ENCODE results near the gene ASTN2. TPM values are rescaled to one million over a fixed set of nuclear protein-coding genes. Genes with fewer than 3 reads are reported as not detected.

Gene ASTN2
- polyA plus RNA-seq, 2 of the 4 experiments (the other 2 are of a cell fraction), result 5.8 to 11.6 TPM

DNA sequence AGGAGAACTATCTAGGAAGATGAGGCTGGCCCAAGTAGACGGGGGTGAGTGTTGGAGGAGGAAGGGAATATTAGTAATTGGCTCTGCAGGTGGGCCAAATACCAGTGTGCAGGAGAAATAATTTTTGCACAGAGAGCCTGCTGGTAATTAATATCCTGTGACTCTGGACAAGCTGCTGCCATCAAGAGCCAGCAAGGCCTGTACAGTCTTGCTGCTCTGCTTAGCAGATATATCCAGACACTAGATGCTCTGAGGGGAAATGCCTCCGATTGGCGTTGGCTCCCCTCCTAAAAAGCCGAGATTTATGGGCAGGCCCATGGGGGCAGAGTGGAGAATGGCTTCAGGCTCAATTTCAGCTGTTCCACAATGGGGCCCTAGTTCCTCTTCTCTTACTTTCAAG is 29.6 kb upstream of the ASTN2 start:
- no peak overlapping the region for H3K27ac ChIP-seq
- TF ChIP-seq HOXB5 (CRISPR knock-in tag; IDR thresholded peaks at IDR 0.05) (no peak), KDM1A (IDR thresholded peaks at IDR 0.05; ENCODE audit: low read depth) (no peak), CBX2 (IDR thresholded peaks at IDR 0.05; ENCODE audit: borderline replicate concordance, low read depth) (no peak), RFX5 (IDR thresholded peaks at IDR 0.05) (no peak), MAZ (IDR thresholded peaks at IDR 0.05; ENCODE audit: borderline replicate concordance, low read depth, low read length) (no peak), HDAC2 (IDR thresholded peaks at IDR 0.05) (no peak)
- TF ChIP-seq, protein P1, sequence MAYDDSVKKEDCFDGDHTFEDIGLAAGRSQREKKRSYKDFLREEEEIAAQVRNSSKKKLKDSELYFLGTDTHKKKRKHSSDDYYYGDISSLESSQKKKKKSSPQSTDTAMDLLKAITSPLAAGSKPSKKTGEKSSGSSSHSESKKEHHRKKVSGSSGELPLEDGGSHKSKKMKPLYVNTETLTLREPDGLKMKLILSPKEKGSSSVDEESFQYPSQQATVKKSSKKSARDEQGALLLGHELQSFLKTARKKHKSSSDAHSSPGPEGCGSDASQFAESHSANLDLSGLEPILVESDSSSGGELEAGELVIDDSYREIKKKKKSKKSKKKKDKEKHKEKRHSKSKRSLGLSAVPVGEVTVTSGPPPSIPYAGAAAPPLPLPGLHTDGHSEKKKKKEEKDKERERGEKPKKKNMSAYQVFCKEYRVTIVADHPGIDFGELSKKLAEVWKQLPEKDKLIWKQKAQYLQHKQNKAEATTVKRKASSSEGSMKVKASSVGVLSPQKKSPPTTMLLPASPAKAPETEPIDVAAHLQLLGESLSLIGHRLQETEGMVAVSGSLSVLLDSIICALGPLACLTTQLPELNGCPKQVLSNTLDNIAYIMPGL (CRISPR knock-in tag; IDR thresholded peaks at IDR 0.05; ENCODE audit: borderline replicate concordance), result no peak
- under 1% methylated on average over 4 of the region's 4 CpGs for WGBS (ENCODE audit: missing lambda C conversion rate)
- POLR2A ChIA-PET, result no interaction called here
- DNase-seq (ENCODE audit: low read depth in 1 of 2, low spot score in 1 of 2) (no peak), ATAC-seq (no peak), FAIRE-seq (no peak)
- H3K4me2 ChIP-seq, result no peak overlapping the region
- no peak overlapping the region for H3K4me3 ChIP-seq
- CTCF ChIA-PET, result interaction anchor here (1.3 kb wide), 2 partner anchors 27 to 708 kb away, joined by 3 read pairs; no protein-coding TSS in a partner anchor
- H3K9me3 ChIP-seq, result no peaks in the 10 kb centered on the region
- H3K4me1 ChIP-seq, result no peaks in the 10 kb centered on the region

DNA sequence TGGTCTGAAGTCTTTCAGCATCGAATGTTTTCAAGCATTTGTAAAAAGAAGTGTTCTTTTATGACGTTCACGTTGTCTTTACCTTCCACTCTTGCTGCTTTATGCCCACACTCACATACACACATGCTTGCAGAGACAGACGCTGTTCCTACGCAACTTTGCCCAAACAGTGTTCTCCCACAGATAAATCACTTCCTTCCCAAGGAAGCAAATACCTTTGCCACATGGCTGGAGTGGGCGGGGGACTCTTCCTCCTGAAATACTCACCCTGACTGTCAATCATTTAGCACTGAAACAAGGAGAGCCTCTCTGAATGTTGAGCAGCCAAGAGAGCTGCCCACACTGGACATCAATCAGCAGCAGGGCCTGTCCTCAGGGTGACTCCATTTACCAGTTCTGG is 22.4 kb upstream of the ASTN2 start:
- 1% methylated on average over 5 of the region's 6 CpGs for WGBS (ENCODE audit: missing lambda C conversion rate)
- TF ChIP-seq NFE2L2 (conservative IDR thresholded peaks at IDR 0.05; ENCODE audit: low read length), result no peak
- no peak for TF ChIP-seq SREBF2 (IDR thresholded peaks at IDR 0.05)
- no peak for TF ChIP-seq BHLHE40 (IDR thresholded peaks at IDR 0.05; ENCODE audit: low read depth, low read length)
- no peak for TF ChIP-seq JUNB (IDR thresholded peaks at IDR 0.05)
- TF ChIP-seq ZSCAN20 (CRISPR knock-in tag; IDR thresholded peaks at IDR 0.05), result no peak
- Histone ChIP-seq H3K9me3 (no peaks in the 10 kb centered on the region), H3K4me3 (no peak overlapping the region), H3K4me1 (no peaks in the 10 kb centered on the region), H3K27ac (no peak overlapping the region), H3K4me2 (no peak overlapping the region)
- no peak for ATAC-seq
- POLR2A ChIA-PET, result no interaction called here
- DNase-seq (ENCODE audit: low read depth in 1 of 2, low spot score in 1 of 2), result no peak
- no peak for FAIRE-seq
- CTCF ChIA-PET, result no interaction called here

DNA sequence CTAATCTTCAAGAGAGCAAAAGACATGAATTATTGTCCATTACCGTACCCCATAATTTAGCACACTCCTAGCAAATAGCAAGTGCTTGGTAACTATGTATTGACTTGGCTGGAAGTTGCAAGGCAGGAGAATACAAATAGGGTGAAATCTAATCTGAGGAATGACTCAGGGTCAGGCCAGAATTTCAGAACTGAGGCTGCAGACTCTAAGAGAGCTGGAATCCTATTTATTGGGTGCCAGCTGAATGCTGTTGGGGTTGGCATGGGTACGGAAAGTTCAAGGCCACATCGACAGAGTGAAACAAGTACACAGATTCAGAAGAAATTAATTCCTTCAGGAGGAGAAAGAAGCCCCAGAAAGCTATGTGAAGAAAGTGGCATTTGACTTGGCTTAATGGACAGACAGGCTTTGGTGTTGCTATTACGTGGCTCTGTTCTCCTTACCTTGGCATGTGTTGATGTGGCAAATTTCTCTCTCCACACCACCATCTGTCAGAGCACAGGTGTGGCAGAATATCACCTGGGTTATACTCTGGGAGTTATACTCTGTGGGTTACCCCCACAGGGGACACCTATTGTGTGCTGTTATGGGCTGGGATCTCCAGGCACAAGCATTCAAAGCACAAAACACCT is 20.9 kb upstream of the ASTN2 start:
- H3K4me2 ChIP-seq, result no peak overlapping the region
- ChIA-PET POLR2A (no interaction called here), CTCF (no interaction called here)
- no peak overlapping the region for H3K4me3 ChIP-seq
- no peak for ATAC-seq
- no peaks in the 10 kb centered on the region for H3K4me1 ChIP-seq
- TF ChIP-seq PHF8 (IDR thresholded peaks at IDR 0.05; ENCODE audit: borderline replicate concordance, low read depth) (no peak), HOXB5 (CRISPR knock-in tag; IDR thresholded peaks at IDR 0.05) (no peak), EHMT2 (IDR thresholded peaks at IDR 0.05; ENCODE audit: low read depth) (no peak), CHD2 (IDR thresholded peaks at IDR 0.05; ENCODE audit: low read length, partially characterized antibody) (no peak)
- no peak for DNase-seq (ENCODE audit: low read depth in 1 of 2, low spot score in 1 of 2)
- no peak overlapping the region for H3K27ac ChIP-seq
- under 1% methylated on average over 4 of the region's 4 CpGs for WGBS (ENCODE audit: missing lambda C conversion rate)
- H3K9me3 ChIP-seq, result no peaks in the 10 kb centered on the region
- no peak for FAIRE-seq

DNA sequence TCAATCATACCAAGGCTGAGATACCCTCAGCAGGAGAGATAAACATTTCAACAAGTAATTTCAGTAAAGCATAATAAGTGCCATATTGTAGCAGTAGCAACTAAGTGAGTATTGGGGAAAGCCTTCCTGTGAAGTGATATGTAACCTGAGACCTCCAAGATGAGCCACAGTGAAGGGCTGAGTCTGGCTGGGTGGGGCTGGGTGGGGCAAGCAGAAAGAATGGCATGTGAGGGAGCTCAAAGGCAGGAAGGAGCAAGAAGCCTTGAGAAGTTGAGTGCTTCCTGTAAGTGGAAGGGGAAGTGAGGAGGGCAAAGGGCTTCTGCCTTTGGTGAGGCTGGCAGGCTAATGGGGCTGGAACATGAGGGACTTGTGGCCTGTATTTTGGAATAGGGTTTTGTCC is 19.7 kb upstream of the ASTN2 start:
- Histone ChIP-seq H3K27ac (no peak overlapping the region), H3K4me1 (no peaks in the 10 kb centered on the region), H3K4me2 (no peak overlapping the region), H3K4me3 (no peak overlapping the region), H3K9me3 (no peaks in the 10 kb centered on the region)
- ATAC-seq (no peak), FAIRE-seq (no peak), DNase-seq (ENCODE audit: low read depth in 1 of 2, low spot score in 1 of 2) (no peak)
- CTCF ChIA-PET, result no interaction called here
- TF ChIP-seq CEBPB (IDR thresholded peaks at IDR 0.05) (no peak), ESRRA (IDR thresholded peaks at IDR 0.05; ENCODE audit: borderline replicate concordance, low read length) (no peak), HOXB5 (CRISPR knock-in tag; IDR thresholded peaks at IDR 0.05) (no peak), MYC (IDR thresholded peaks at IDR 0.05; ENCODE audit: borderline replicate concordance, low read length) (no peak), PHF8 (IDR thresholded peaks at IDR 0.05; ENCODE audit: borderline replicate concordance, low read depth) (no peak), EHF (CRISPR knock-in tag; IDR thresholded peaks at IDR 0.05) (no peak), NFE2L2 (conservative IDR thresholded peaks at IDR 0.05; ENCODE audit: low read length) (no peak), BHLHE40 (IDR thresholded peaks at IDR 0.05; ENCODE audit: low read depth, low read length) (no peak), ZNF302 (CRISPR knock-in tag; IDR thresholded peaks at IDR 0.05) (no peak), JUN (IDR thresholded peaks at IDR 0.05) (no peak), KDM1A (IDR thresholded peaks at IDR 0.05; ENCODE audit: low read depth) (no peak), EP300 (IDR thresholded peaks at IDR 0.05) (no peak)
- TF ChIP-seq, protein P2, sequence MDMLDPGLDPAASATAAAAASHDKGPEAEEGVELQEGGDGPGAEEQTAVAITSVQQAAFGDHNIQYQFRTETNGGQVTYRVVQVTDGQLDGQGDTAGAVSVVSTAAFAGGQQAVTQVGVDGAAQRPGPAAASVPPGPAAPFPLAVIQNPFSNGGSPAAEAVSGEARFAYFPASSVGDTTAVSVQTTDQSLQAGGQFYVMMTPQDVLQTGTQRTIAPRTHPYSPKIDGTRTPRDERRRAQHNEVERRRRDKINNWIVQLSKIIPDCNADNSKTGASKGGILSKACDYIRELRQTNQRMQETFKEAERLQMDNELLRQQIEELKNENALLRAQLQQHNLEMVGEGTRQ (IDR thresholded peaks at IDR 0.05), result no peak
- TF ChIP-seq, protein P3, sequence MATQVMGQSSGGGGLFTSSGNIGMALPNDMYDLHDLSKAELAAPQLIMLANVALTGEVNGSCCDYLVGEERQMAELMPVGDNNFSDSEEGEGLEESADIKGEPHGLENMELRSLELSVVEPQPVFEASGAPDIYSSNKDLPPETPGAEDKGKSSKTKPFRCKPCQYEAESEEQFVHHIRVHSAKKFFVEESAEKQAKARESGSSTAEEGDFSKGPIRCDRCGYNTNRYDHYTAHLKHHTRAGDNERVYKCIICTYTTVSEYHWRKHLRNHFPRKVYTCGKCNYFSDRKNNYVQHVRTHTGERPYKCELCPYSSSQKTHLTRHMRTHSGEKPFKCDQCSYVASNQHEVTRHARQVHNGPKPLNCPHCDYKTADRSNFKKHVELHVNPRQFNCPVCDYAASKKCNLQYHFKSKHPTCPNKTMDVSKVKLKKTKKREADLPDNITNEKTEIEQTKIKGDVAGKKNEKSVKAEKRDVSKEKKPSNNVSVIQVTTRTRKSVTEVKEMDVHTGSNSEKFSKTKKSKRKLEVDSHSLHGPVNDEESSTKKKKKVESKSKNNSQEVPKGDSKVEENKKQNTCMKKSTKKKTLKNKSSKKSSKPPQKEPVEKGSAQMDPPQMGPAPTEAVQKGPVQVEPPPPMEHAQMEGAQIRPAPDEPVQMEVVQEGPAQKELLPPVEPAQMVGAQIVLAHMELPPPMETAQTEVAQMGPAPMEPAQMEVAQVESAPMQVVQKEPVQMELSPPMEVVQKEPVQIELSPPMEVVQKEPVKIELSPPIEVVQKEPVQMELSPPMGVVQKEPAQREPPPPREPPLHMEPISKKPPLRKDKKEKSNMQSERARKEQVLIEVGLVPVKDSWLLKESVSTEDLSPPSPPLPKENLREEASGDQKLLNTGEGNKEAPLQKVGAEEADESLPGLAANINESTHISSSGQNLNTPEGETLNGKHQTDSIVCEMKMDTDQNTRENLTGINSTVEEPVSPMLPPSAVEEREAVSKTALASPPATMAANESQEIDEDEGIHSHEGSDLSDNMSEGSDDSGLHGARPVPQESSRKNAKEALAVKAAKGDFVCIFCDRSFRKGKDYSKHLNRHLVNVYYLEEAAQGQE (IDR thresholded peaks at IDR 0.05), result no peak
- POLR2A ChIA-PET, result no interaction called here
